GM21515 (cell line): ENCODE results near the gene CTNNA1.

ENCODE experiments used
- ATAC-seq: cut with Tn5 transposase; IDR thresholded peaks from one replicate; pipeline ENCODE4 v1.9.1; 2021; ENCODE audit not compliant: unreplicated experiment

Gene CTNNA1

DNA sequence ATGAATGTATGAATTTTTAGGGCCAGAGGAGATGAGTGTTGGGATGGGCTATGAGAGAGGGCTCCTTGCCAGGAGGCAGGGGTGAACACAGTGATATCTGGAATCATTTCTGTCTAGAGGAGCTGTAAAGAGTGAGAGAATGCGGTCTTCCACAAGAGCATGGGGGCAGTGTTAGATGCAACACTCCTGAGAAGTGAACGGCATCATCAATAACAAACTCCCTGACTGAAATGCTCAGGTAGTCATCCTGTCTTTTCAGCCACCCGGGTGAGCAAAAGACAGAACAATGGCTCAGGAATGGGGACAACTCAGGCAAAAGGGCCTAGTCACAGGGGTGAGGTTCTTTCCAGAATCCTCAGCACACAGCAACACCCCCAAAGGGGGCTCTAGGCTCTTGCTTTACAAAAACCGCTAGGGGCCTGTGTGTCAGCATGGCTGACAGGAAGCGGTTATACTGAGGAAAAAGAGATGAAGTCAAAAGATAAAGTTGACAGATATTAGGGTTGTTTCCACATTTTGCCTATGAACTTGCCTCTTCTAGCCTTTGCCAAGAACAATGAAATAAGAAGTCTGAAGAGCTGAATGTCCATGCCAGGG, 226.6 kb downstream of the CTNNA1 start:
- no peak for ATAC-seq

- ATAC-seq = no peak
Observed at GRCh38 chr5:138980441-138980840, 227.2 kb downstream of the CTNNA1 start.

DNA sequence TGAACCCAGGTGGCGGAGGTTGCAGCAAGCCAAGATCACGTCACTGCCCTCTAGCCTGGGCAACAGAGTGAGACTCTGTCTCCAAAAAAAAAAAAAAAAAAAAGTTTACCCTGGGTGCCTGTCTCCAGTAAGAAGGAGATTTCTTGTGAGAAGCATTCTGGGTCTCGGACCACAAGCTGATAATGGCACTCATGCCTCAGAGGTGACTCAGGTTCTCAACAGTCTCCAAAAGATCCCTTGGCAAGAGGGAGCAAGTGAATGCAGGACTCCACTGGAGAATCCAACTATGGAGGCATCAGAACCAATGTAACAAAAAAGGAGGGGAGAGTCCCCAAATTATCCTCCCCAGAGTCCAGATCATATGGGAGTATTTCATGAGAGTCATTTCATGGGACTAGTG, 227.9 kb downstream of the CTNNA1 start:
- no peak for ATAC-seq

DNA sequence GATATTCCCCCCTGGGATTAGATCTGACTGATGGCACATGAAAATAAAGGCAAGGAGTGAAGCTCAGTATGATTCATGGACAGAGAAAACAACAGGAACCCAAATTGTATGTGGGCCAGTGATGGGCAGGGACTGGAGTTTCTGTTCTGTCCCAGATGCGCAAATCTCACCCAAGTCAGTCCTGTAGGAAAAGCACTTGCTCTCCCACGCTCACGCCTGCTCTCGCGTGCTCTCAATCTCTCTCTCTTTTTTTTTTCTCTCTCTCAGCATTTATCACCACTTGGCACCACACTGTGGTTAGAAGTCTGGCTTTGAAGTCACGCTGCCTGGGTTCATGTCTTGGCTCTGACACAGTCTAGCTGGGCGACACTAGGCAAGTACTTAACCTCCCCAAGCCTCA, 228.4 kb downstream of the CTNNA1 start:
- no peak for ATAC-seq

GRCh38 chr5:138983984-138984383, 230.8 kb downstream of the CTNNA1 start:
- ATAC-seq = no peak
